Panc1 (cell line): ENCODE data around the gene CHN1. TPM values are rescaled to one million over a fixed set of nuclear protein-coding genes. Genes with fewer than 3 reads are reported as not detected.

Experiments
- ATAC-seq: fragments of 200-7000 bp; cut with Tn5 transposase; 2 replicates; pipeline ENCODE4 v1.9.1; 2020; ENCODE audit warnings: mild to moderate bottlenecking, moderate library complexity
- BruUV-seq: library from RNA; stranded (reverse); fragments of 400-500 nt; replicated peaks from 2 replicates; lab custom pipeline; 2021; lab: Mats Ljungman, UMichigan
- CTCF ChIA-PET: fragments of 300-600 bp; sonication (Branson Sonifier 250); formaldehyde crosslinking; loops from one replicate; lab custom pipeline; 2022; ENCODE audit warnings: antibody characterized with exemption; lab: Charles Lee
- POLR2A ChIA-PET: fragments of 300-600 bp; sonication (Branson Sonifier 250); formaldehyde crosslinking; loops from one replicate; lab custom pipeline; 2022; ENCODE audit warnings: antibody characterized with exemption; lab: Charles Lee
- DNase-seq: peaks from one replicate; pipeline ENCODE4 v3.0.0-alpha.2; 2010; ENCODE audit warnings: low read depth, low spot score
- H3K27ac ChIP-seq: 2 replicates; pipeline ENCODE4 v1.5.1; 2011; ENCODE audit warnings: mild to moderate bottlenecking, low read length, inconsistent platforms
- H3K27me3 ChIP-seq: fragments of 200-500 bp; sonication (Bioruptor generic); 2 replicates; pipeline ENCODE4 v1.6.0; 2014; ENCODE audit warnings: low read length, inconsistent platforms; ENCODE audit not compliant: control insufficient read depth, insufficient read depth
- H3K36me3 ChIP-seq: fragments of 200-500 bp; sonication (Bioruptor generic); 2 replicates; pipeline ENCODE4 v1.5.1; 2014; ENCODE audit warnings: inconsistent platforms, mild to moderate bottlenecking, low read length, moderate library complexity; ENCODE audit not compliant: control insufficient read depth, insufficient read depth
- H3K4me1 ChIP-seq: 2 replicates; pipeline ENCODE4 v1.5.1; 2011; ENCODE audit warnings: inconsistent platforms, mild to moderate bottlenecking, low read length, moderate library complexity; ENCODE audit not compliant: control insufficient read depth, insufficient read depth
- H3K4me3 ChIP-seq, 2 experiments: 2 replicates each; pipeline ENCODE4 v1.5.1; 2011 to 2012; ENCODE audit warnings: low read depth in 2 of 2, low read length in 2 of 2, mild to moderate bottlenecking in 2 of 2, inconsistent platforms in 1 of 2, moderate library complexity in 1 of 2
- H3K9me3 ChIP-seq: fragments of 200-500 bp; sonication (Bioruptor generic); 2 replicates; pipeline ENCODE4 v1.5.1; 2014; ENCODE audit warnings: low read depth, mild to moderate bottlenecking, inconsistent platforms, low read length, moderate library complexity; ENCODE audit not compliant: control insufficient read depth, insufficient read depth
- POLR2AphosphoS5 ChIP-seq: IDR thresholded peaks from 2 replicates; pipeline ENCODE4 v1.6.1; 2012; ENCODE audit warnings: mild to moderate bottlenecking, low read depth, low read length, moderate library complexity
- REST ChIP-seq, 2 experiments: IDR thresholded peaks; 2 replicates each; pipeline ENCODE4 v1.6.1; 2011 to 2012; ENCODE audit warnings: low read depth in 2 of 2, control low read depth in 1 of 2, low read length in 1 of 2, mild to moderate bottlenecking in 1 of 2, moderate library complexity in 1 of 2; ENCODE audit not compliant: insufficient read depth in 1 of 2
- SIN3A ChIP-seq: IDR thresholded peaks from 2 replicates; pipeline ENCODE4 v1.6.1; 2012; ENCODE audit warnings: low read depth, mild to moderate bottlenecking, low read length, moderate library complexity, borderline replicate concordance; ENCODE audit not compliant: insufficient read depth
- TCF7L2 ChIP-seq: IDR thresholded peaks from 2 replicates; pipeline ENCODE4 v1.6.1; 2011; ENCODE audit warnings: mild to moderate bottlenecking, low read depth, low read length, inconsistent platforms
- in situ Hi-C: cut with HindIII; loops from 2 replicates; pipeline ENCODE4 v1.10.0; 2016; ENCODE audit warnings: low sequenced_read_pairs, low pct_unique_long_range_greater_than_20kb
- intact Hi-C: fragments of 100-400 bp; cut with micrococcal nuclease; formaldehyde crosslinking; loops from one replicate; pipeline ENCODE4 v1.10.0; 2022; ENCODE audit not compliant: unreplicated experiment
- total RNA-seq: library from RNA; stranded (reverse); gene quantifications from one replicate; pipeline ENCODE4 v1.2.1, GENCODE V29; 2021; ENCODE audit not compliant: unreplicated experiment
- TF ChIP-seq, protein P1 (sequence below): fragments of 450-650 bp; IDR thresholded peaks from 2 replicates; pipeline ENCODE4 v1.5.1; 2017; ENCODE audit warnings: mild to moderate bottlenecking

CHN1 gene
- total RNA-seq, 1 experiment from 2014 or later, result 20.8 TPM

DNA sequence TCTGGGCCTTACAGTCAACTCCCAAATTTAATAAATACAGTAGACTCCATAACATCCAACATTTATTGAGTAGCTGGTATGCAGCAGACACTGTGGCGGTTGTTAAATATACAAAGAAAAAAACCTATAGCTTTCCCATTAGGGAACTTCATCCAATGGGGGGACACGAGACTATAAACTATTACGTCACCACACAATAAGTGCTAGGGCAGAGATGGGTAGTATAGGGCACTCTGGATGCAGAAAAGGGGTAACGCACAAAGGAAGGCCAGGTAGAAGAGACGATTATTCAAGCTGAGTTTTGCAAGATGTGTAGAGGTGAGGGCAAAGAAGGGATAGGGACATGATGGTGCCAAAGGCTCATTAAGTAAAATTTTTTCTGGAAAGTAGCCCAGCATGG, 10.8 kb downstream of the CHN1 start:
- Histone ChIP-seq H3K4me3 (no peak overlapping the region), H3K9me3 (no peaks in the 10 kb centered on the region), H3K27ac (no peak overlapping the region), H3K4me1 (peaks cover 8% of the 10 kb centered on the region; the same call in 1 of the 2 replicates), H3K36me3 (no peaks in the 10 kb centered on the region), H3K27me3 (no peaks in the 10 kb centered on the region)
- TF ChIP-seq, protein P1, sequence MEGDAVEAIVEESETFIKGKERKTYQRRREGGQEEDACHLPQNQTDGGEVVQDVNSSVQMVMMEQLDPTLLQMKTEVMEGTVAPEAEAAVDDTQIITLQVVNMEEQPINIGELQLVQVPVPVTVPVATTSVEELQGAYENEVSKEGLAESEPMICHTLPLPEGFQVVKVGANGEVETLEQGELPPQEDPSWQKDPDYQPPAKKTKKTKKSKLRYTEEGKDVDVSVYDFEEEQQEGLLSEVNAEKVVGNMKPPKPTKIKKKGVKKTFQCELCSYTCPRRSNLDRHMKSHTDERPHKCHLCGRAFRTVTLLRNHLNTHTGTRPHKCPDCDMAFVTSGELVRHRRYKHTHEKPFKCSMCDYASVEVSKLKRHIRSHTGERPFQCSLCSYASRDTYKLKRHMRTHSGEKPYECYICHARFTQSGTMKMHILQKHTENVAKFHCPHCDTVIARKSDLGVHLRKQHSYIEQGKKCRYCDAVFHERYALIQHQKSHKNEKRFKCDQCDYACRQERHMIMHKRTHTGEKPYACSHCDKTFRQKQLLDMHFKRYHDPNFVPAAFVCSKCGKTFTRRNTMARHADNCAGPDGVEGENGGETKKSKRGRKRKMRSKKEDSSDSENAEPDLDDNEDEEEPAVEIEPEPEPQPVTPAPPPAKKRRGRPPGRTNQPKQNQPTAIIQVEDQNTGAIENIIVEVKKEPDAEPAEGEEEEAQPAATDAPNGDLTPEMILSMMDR, result no peak
- TF ChIP-seq POLR2AphosphoS5 (no peak), TCF7L2 (no peak), REST (IDR thresholded peaks at IDR 0.05; ENCODE audit: insufficient read depth in 1 of 2, low read depth in 2 of 2, low read length in 1 of 2) (no peak), SIN3A (no peak)
- ChIA-PET POLR2A (no interaction called here), CTCF (no interaction called here)
- ATAC-seq (no peak), DNase-seq (no peak)
- intact Hi-C loops, result no loop called here
- no TSS peak for BruUV-seq
- in situ Hi-C loops, result no loop called here

DNA sequence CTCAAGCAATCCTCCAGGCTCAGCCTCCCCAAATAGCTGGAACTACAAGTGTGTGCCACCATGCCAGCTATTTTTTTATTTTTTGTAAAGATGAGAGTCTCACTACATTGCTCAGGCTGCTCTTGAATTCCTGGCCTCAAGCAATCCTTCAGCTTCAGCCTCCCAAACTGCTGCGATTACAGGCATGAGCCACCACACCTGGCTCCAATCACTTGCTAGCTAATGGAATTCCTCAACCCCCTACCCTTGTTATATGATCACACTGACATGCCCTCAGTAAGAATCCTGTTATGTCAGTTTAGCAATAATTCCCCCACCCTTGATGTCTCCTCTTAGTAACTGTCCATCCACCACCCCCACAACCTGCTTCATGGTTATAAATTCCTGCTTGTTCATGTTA, 12.3 kb downstream of the CHN1 start:
- ChIA-PET CTCF (interaction anchor here (0.5 kb wide), 1 partner anchor 18 kb away, joined by 5 read pairs; no protein-coding TSS in a partner anchor), POLR2A (no interaction called here)
- H3K27ac ChIP-seq, result no peak overlapping the region
- BruUV-seq, result no TSS peak
- in situ Hi-C loops (no loop called here), intact Hi-C loops (no loop called here)
- no peaks in the 10 kb centered on the region for H3K27me3 ChIP-seq
- no peak for DNase-seq
- no peak overlapping the region for H3K4me3 ChIP-seq
- H3K4me1 ChIP-seq, result no peaks in the 10 kb centered on the region
- no peaks in the 10 kb centered on the region for H3K36me3 ChIP-seq
- no peaks in the 10 kb centered on the region for H3K9me3 ChIP-seq
- no peak for ATAC-seq
- TF ChIP-seq TCF7L2 (no peak), POLR2AphosphoS5 (no peak), SIN3A (no peak), REST (IDR thresholded peaks at IDR 0.05; ENCODE audit: insufficient read depth in 1 of 2, low read depth in 2 of 2, low read length in 1 of 2) (no peak)
- TF ChIP-seq, protein P1, result no peak
